Epithelial cell of esophagus (primary cell): ENCODE measurements around the gene GPC3.

ENCODE experiments used
- DNase-seq: peaks from one replicate; pipeline ENCODE4 v3.0.0; 2010; ENCODE audit warnings: low read depth
- H3K4me3 ChIP-seq: 2 replicates; pipeline ENCODE4 v1.5.1; 2011; ENCODE audit warnings: mild to moderate bottlenecking, low read length, control low read depth
- TF ChIP-seq, protein P1 (sequence below): IDR thresholded peaks from 2 replicates; pipeline ENCODE4 v1.5.1; 2011; ENCODE audit warnings: low read depth, mild to moderate bottlenecking, low read length, control low read depth, inconsistent platforms; ENCODE audit not compliant: insufficient read depth; ENCODE audit errors: missing control alignments

The GPC3 gene

DNA sequence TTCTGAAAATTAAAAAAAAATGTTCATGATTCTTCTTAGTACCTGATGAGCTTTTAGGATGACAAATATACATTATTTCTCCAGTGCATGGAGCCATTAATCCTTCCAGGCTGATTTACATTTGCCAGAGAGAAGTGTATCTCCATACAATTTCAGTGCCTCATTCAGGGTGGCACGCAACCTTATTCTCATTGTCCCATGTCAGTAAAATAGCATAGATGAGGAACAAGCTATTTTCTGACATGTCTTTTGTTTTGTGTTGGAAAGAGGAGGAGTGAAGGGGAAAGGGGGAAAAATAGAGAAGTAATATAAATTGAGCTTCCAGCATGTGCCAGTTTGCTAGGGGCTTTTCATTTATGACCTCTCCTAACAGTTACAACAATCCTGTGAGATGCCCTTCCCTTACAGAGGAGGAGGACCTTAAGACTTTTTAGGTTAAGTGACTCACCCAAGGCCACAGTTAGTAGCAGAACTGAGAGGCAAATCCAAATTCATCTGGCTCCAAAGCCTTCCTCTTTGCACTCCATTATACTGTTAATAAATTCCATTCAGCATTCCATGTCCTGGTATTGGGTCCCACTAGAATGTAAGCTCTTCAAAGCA, 295.3 kb downstream of the GPC3 start:
- H3K4me3 ChIP-seq = no peak overlapping the region
- TF ChIP-seq, protein P1, sequence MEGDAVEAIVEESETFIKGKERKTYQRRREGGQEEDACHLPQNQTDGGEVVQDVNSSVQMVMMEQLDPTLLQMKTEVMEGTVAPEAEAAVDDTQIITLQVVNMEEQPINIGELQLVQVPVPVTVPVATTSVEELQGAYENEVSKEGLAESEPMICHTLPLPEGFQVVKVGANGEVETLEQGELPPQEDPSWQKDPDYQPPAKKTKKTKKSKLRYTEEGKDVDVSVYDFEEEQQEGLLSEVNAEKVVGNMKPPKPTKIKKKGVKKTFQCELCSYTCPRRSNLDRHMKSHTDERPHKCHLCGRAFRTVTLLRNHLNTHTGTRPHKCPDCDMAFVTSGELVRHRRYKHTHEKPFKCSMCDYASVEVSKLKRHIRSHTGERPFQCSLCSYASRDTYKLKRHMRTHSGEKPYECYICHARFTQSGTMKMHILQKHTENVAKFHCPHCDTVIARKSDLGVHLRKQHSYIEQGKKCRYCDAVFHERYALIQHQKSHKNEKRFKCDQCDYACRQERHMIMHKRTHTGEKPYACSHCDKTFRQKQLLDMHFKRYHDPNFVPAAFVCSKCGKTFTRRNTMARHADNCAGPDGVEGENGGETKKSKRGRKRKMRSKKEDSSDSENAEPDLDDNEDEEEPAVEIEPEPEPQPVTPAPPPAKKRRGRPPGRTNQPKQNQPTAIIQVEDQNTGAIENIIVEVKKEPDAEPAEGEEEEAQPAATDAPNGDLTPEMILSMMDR = no peak
- DNase-seq = no peak

DNA sequence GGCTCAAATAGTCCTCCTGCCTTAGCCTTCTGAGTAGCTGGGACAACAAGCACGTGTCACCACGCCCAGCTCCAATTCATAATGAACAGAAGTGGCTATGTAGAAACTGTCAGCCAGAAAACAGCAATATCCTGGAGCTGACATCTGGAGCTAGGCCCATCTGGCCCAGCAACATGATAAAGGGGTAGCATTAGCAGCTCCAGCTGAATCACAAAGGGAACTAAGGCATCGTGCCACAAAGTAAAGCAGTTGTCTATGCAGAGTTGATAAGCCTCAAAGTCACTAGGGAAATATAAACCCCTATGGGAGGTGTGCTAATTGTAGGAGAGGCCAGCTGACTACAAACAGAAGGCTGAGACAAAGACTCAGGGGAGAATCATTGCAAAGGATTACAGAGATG, 299.6 kb downstream of the GPC3 start:
- no peak overlapping the region for H3K4me3 ChIP-seq
- TF ChIP-seq, protein P1 = no peak
- DNase-seq = no peak

DNA sequence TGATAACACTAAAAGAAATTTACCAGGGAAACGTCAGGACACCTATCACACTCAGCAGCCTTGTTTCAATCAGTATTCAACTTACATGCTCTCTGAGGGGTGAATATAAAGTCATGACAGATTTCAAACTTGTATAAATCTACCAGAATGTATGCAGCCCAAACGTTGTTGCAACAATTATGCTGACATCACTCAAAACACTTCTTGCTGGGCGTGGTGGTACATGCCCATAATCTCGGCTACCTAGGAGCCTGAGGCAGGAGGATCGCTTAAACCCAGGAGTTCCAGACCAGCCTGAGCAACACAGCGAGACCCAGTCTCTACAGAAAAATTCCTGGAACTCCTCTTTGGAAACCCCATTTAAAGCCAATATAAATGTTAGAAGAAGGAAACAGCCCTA, 303.5 kb downstream of the GPC3 start:
- DNase-seq = peak; percentile 60
- TF ChIP-seq, protein P1 = no peak
- H3K4me3 ChIP-seq = no peak overlapping the region

DNA sequence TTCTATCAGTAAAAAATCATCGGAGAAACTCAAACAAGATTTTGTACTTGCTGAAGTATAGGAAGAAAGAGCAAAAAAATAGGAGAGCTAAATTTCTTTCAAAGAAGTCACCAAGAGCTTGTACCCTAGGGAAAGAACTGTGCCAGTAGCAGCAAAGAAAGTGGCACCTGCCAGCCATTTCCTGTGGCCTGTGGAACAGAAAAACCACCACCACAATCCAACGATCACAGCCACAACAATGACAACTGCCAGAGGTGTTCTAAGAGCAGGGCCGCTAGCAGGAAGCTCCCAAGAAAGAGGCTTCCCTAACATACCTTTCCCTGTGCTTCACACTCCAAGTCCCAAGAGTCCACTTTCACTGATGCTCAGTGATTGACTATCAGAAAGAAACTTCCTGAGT, 304.0 kb downstream of the GPC3 start:
- H3K4me3 ChIP-seq = no peak overlapping the region
- DNase-seq = no peak
- TF ChIP-seq, protein P1 = no peak

DNA sequence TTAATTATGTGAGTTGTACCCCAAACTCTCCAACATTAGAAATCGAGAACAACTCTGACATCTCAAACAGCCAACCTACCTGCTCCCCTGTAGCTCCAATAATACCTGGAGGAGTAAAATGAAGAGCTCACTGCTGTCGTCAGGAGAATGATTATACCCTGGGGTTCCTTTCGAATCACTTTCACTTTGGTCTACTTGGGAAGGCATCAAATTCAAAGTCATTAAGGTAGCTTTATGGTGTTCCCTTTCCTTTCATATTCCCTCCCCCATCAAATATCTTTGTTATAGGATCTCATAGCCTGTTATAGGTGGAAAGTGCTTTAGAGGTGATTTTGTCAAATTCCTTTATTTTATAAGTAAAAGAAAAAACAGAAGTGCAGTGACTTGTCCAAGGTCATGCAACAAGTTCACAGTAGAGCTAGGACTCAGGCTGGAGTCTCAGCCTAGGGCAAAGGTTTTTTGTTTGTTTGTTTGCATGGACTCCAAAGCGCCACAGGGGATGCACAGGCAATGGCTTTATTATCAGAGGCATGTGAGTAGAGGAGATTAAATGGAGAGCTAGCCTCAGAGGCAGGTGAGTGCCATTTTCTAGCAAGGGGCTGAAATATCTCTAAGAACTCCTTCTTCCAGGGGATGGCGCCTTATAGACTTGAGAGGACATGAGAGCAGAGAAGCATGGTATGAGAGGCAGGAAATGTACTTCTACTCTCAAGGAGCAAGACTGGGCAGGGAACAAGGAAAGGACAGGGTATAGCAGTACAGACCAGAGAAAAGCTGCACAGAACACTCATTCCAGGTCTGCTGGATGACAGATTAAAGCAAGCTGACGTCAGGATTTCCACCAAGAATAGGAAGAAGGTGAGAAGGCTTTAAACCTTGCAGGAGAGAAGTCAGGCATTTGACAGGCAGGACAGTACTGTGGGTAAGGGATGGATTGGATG, 308.0 kb downstream of the GPC3 start:
- DNase-seq = no peak
- TF ChIP-seq, protein P1 = no peak
- H3K4me3 ChIP-seq = no peak overlapping the region

DNA sequence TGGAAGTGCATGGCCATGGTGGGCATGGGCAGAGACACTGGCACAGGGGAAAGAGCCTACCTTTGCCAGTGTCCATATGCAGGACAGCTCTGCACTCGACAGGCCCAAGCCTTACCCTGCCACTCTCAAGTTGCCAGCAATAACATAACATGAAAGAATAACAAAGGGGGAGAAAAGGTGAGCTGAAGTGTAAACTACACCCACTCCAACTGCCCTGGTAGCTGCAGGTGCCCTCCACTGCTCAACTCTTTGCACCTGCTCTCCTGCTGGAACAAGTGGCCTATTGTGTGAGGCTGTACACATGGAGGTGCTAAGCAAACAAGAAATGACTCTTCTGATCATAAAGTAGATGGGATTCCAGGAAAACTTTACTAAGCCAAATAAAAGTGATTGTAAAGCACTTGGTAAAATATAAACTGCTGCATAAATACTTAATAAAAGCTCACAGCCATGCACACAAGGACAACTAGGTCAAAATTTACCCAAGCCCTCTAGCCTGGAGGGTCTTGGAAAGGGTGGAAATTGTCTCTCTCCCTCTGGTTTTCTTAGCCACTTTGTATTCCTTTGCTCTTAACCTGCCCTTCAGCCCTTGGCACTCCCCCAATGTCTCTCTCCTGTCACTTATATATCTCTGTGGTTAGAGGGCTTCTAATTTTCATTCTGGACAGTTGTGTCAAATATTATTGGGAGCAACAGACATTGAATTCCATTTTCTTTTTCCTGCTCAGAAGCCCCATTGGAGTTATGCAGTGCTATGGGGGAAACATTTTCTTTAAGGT, 308.9 kb downstream of the GPC3 start:
- no peak for DNase-seq
- TF ChIP-seq, protein P1 = no peak
- no peak overlapping the region for H3K4me3 ChIP-seq
